Ecto neural progenitor cell (in vitro differentiated cells): ENCODE data around the gene RPTOR.

Experiments used
- DNase-seq: peaks from one replicate; pipeline ENCODE4 v3.0.0-alpha.2; 2018; ENCODE audit warnings: low spot score

The RPTOR gene

DNA sequence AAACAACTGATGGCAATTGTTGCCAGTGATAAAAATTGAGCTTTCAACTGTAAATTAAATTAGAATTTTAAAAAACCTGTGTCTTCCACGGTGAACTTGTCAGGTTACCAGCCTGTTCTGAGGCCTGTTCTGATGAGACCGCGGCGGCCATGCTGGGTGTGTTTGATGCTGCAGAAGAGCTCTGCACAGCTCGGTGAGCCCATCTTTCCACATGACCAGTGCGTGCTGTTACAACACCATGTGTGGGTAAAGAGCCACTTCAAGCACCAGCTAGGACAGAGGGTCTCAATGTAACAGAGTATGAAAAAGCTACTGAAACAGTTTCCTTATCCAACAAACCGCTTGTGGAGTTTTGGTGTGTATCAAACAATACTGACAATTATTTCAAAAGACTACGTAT is 48.5 kb downstream of the RPTOR start:
- no peak for DNase-seq

GRCh38 chr17:80594431-80595269 is 50.0 kb downstream of the RPTOR start:
- DNase-seq = no peak

GRCh38 chr17:80596760-80597608 is 52.3 kb downstream of the RPTOR start:
- no peak for DNase-seq

GRCh38 chr17:80598813-80599545 is 54.3 kb downstream of the RPTOR start:
- no peak for DNase-seq

DNA sequence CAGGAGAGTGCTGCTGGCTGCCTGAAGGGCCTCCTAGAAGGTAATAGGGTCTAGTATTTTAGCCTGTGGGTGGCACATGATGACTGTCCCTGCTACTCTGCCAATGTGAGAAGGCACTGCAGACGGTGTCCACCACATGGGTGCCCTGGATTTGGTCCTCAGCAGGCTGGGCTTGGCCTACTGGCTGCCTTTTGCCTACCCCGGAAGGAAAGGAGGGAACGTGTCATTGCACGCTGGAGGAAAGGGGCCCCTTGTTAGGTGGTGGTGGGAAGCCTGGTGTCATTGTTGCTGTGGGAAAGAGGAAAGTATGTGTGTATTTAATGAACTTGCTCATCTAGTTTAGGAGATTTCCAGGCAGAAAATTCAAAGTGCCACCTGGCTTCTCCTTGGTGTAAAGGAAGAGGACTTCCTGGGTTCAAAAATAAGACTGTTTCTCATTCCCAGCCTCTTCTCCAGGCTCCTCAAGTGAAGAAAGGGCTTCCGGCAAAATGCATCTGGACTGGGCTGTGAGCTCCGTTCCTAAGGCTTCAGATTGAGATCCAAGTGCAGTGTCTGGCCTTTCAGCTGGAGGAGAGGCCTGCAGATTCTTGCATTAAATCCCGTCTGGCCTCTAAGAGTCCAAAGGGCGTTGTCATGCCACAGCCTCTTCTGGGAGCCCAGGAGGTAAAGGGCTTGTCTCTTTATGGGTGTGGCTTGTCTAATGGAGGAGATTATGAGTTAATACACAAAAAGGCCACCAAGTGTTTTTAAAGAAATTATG is 55.1 kb downstream of the RPTOR start:
- DNase-seq = peak; percentile 42

GRCh38 chr17:80601146-80601545 is 56.5 kb downstream of the RPTOR start:
- DNase-seq = no peak

DNA sequence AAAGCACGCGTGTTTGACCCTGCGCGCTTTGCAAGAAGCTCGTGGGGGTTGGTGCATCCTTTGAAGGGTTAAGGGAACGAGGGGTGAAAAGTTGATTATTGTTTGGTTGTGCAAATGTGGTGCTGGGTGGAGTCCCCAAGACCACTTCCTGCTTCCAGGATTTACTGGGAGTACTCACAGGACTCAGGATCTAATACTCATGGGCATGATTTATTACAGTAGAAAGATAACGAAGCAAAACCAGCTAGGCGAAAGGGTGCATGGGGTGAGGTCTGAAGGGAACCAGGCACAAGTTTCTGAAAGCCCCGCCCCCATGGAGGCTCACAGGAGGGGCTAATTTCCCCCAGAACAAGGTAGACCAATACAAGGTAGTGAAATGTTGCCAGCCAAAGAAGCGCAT is 58.8 kb downstream of the RPTOR start:
- DNase-seq = no peak

DNA sequence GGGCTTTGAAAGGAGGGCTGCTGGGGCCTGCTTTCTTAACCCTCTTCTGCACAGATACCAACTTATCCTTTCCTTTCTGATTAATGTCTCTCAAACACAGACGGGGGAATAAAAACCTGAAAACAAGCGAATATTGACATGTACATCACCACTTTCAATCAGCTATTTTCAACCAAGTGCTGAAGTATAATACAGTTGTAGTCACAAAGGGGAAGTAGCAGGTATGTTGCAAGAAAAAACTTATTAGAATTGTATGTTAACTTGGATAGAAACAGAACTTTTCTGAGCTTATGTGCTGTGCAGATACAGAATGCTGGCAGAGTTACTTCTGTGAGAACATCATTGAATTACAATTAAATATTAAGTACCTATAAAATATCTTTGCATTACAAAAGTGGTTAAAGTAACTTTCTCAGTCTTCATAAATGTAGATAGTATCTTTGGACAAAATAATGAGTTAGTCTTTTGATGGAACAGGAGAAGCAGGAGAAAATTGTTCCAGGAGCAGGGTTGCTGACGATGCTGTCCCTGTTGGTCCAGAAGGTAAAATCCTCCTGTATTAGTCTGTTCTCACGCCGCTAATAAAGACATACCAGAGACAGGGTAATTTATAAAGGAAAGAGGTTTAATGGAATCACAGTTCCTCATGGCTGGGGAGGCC is 59.5 kb downstream of the RPTOR start:
- DNase-seq = no peak

- DNase-seq = peak; percentile 29
Observed at GRCh38 chr17:80604670-80605010, 60.0 kb downstream of the RPTOR start.

DNA sequence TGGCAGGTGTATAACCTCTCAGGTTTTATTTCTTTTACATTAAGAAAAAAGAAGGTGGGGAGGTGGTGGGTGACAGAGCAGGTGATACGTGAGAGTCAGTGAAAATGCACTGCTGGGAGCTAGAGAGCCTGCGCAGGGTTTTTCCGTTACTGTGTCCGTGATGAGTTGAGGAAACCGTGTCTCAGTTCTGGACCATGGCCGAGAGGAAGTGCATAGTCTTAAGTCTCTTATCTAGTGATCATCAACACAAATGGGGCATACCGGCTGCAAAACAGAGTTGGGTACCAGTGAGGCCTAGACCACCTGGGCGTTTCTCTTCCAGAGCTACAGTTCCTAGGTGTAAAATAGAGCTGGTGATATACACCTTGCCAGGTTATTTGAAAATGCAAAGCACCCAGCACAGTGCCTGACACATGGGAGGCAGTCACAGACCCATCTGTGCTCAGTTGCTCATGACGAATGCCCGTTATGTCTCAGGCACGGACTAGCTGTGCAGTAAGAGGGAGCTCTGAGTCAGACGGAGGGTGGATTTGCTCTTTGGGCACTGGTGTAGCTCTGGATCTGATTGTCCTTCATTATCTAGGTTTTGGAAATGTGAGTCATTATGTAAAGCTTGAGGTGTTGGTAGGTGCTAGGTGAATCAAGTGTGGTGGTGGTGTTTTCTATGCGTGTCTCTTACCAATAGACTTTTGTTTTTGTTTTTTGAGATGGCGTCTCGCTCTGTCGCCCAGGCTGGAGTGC is 60.9 kb downstream of the RPTOR start:
- no peak for DNase-seq

DNA sequence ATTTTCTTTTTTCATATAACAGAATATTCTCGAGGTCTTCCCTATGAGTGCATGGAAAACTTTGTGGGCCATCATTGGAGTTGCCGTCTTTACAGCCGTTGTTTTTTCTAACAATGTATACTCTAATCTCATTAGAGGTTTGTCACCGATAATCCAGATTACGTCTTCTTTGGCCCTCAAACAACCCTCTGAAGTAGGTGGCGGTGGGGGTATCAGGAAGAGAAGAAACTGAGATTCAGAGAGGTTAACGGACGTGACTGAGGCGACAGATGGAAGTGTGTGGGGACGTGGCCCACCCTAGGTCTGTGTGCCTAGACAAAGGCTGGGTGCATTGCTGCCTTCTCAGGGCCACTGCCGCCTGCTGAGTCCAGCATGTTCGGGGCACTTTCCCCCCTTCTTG is 63.7 kb downstream of the RPTOR start:
- DNase-seq = no peak

DNA sequence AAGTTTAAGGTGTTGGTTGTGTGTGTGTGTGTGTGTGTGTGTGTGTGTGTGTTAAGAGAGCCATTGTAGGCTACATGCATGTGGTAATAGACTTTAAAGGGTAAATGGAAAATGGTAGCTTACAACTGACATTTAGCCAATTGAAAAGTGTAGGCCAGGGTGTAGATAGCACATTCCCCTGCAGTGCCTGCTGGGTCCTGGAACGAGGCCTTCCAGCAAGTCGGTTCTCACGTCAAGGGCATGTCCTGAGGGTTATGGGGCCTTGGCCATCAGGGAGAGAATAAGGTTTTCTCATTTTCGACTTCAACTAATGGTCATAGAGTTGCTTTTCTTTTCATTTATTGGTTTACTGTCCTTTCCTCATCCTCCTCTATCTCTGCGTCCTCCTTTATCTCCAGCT is 65.1 kb downstream of the RPTOR start:
- no peak for DNase-seq

DNA sequence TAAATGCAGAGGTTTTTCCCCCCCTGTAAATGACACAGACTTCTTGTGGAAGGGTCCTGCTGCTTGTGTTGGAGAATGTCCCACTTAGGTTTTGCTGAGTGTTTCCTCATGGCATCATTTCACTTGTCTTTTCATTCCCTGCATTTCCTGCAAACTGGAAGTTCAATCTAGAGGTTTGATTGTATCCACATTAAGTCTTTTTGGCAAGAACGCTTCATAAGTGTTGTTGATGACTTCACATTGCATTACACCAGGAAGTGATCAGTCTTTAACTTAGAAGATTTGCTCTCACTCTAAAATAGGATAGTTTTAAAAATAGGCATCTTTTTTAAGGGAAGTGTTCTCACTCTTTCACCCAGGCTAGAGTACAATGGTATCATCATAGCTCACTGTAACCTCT is 67.2 kb downstream of the RPTOR start:
- no peak for DNase-seq

DNA sequence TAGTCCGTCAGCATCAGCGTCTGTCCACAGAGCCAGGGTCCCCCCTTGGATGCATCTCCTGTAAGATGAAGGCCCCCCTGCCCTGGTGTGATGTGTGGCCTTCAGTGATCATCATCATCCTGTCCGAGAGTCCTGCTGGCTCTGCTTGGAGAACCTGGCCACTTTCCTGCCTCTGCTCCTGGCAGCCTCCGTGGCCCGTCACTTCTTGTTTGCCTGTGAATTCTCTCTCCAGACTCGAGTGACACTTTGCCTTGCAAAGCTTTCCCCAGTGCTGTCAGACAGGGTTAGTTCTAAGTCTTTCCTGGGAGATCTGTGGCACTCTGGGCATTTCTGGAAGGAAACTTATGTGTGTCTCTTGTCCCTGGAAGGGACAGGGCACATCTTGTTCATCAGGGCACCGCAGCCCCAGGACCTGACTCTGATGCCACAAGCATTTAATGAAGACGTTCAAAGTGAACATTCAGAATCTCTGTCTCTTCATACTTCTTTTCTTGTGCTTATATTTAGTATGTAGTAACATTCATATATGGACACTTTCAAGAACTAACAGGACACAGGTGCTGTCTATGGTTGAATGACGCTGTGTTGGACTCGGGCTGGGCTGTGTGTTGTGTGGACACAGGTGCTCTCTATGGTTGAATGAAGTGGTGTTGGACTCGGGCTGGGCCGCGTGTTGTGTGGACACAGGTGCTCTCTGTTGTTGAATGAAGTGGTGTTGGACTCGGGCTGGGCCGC is 68.5 kb downstream of the RPTOR start:
- no peak for DNase-seq

DNA sequence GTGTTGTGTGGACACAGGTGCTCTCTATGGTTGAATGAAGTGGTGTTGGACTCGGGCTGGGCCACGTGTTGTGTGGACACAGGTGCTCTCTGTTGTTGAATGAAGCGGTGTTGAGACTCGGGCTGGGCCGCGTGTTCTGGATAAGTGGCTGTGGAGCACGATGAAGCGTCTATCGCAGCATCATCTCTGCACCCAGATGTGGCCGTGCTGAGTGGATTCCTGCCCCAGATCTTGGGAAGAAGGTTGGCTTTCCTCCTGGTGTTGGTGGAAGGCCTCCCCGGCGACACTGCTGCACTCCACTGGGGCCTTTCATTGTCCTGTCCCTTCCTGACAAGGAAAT is 69.1 kb downstream of the RPTOR start:
- DNase-seq = no peak

DNA sequence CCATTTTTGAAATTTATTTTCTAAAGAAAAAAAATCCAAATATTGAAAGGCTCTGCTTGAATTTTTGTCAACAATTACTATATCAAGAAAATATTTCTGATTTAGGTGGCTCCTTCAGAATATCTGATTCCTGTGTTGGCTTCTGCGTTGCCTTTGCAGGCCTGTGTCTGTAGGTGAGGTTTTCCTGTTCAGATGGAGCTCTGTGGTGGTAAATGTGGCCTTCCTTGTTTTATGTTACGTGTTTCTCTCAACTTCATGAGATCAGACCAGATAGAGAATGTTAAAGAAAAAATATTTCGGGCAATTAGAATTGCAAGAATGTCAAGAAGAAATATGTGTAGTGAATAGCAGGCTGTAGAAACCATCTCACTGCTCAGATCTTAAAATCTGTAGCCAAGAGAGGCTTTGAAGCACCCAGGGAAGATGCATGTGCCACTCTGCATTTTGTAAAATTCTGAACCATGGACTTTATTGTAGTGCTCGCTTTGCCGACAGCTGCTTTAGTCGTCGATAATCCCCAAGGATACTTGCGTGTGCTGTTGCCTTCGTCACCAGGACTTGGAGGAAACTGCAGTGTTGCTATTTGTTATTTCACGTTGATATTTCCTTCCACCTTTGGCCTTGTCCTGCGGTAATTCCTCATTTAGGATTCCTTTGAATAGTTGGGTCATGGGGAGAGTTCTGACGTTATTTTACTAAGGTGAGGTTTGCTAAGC is 69.9 kb downstream of the RPTOR start:
- no peak for DNase-seq

DNA sequence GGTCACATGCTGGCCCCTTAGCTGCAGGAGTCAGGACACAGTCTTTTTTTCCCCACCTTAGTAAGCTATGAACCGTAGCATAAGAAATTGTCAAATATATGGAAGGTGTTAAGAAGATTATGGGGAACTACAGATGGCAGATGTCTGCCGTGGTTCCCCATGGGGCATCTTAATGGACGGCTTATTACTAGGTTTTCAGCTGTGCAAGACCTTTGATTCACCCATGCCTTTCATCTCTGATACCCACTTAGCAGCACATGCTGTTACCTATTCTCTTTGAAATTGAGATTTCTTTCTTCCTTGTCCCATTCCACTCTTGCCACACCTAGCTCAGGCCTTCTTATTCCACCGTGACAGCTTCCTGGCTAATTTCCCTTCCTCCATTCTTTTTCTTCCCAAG is 70.7 kb downstream of the RPTOR start:
- no peak for DNase-seq

- DNase-seq = no peak
Observed at GRCh38 chr17:80616705-80617104, 72.1 kb downstream of the RPTOR start.

DNA sequence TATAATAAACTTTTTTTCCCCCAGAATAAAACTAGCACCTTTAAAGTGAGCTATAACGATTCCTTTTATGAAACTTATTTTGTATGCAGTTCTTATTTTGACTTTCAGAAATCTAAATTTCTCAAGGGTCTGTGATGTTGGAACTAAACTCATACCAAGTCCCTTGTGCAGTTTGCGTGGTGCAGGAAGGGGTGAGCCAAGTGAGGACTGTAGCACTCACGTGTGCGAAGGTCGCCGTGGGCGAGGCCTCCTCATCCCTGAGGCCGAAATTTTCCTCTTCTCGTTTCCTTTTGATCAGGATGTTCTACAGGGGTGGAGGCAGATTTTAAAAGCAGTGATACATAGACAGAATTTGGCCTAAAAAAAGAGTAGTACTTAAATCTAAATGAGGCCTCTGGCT is 73.7 kb downstream of the RPTOR start:
- no peak for DNase-seq
